Measurements from ENCODE around the gene SKAP1. TPM values are rescaled to one million over a fixed set of nuclear protein-coding genes. Genes with fewer than 3 reads are reported as not detected.

Gene SKAP1
- total and polyA plus RNA-seq, 2 of the 13 experiments (the other 11 are each of a cell fraction or from before 2014, with no cell fraction given) = 0.21 TPM; not detected in 1

- Histone ChIP-seq H3K9me3 (ENCODE audit: low read length) (no peaks in the 10 kb centered on the region), H2AFZ (ENCODE audit: low read length) (no peak overlapping the region), H3K4me1 (ENCODE audit: insufficient read depth, low read length) (peaks cover 27% of the 10 kb centered on the region), H3K27ac (ENCODE audit: extremely low read length, insufficient read depth, low read length) (peak overlapping the region; percentile 84), H3K27me3 (ENCODE audit: control insufficient read depth in 1 of 2, insufficient read depth in 2 of 2, low read length in 2 of 2) (no peaks in the 10 kb centered on the region), H3K4me2 (ENCODE audit: low read depth, low read length) (peak overlapping the region; percentile 72), H3K36me3 (replicated peaks in 1 of 2; ENCODE audit: control insufficient read depth in 1 of 2, insufficient read depth in 2 of 2, low read length in 2 of 2) (no peaks in the 10 kb centered on the region; a peak in 1 of 5 replicates), H3K4me3 (replicated peaks in 1 of 3; ENCODE audit: insufficient read depth in 1 of 3, low read depth in 2 of 3, low read length in 3 of 3) (peak overlapping the region; percentile 90), H3K9ac (ENCODE audit: insufficient read depth, low read depth, low read length) (peak overlapping the region; percentile 79), H3K79me2 (ENCODE audit: insufficient read depth, low read length) (peaks cover 45% of the 10 kb centered on the region), H4K20me1 (ENCODE audit: insufficient read depth, low read length) (0 out of 2 replicates have a peak, but pooled peaks cover 3% of the 10 kb centered on the region)
- WGBS (ENCODE audit: low lambda C conversion rate) = 7% methylated on average over 10 of the region's 10 CpGs
- POLR2A ChIA-PET = interaction anchor here (1.3 to 2.2 kb wide), 3 partner anchors 14 to 205 kb away, joined by 3 to 19 read pairs (median 6); partner anchors contain the start of genes NFE2L1 and SP2
- DNase-seq (ENCODE audit: low spot score) (no peak), ATAC-seq (no peak), FAIRE-seq (no peak)
- in situ Hi-C loops (cut with HindIII; ENCODE audit: extremely low pct_ligation_motif_present, low pct_unique_long_range_greater_than_20kb) = no loop called here
- intact Hi-C loops (cut with micrococcal nuclease; ENCODE audit: unreplicated experiment) = loop anchor here (2.0 kb wide), 1 partner anchor 75 kb away; no protein-coding TSS in a partner anchor
- BruUV-seq (replicated peaks) = TSS peak; percentile 77
- CTCF ChIA-PET (ENCODE audit: low intra/inter-chr PET ratio, low total read pairs) = no interaction called here
- TF ChIP-seq ELF4 (CRISPR knock-in tag; IDR thresholded peaks at IDR 0.05; ENCODE audit: borderline replicate concordance) (0 out of 2 replicates have a peak, but pooled peaks have one; percentile 13), ZKSCAN1 (IDR thresholded peaks at IDR 0.05; ENCODE audit: low read length) (no peak)
These were observed 329.9 kb downstream of the SKAP1 start for GRCh38 chr17:48100160-48100559.

GRCh38 chr17:48095611-48096010 lies 334.4 kb downstream of the SKAP1 start:
- Histone ChIP-seq H3K27me3 (ENCODE audit: control insufficient read depth in 1 of 2, insufficient read depth in 2 of 2, low read length in 2 of 2) (no peaks in the 10 kb centered on the region), H3K27ac (ENCODE audit: extremely low read length, insufficient read depth, low read length) (no peak overlapping the region), H3K4me2 (ENCODE audit: low read depth, low read length) (no peak overlapping the region), H3K36me3 (replicated peaks in 1 of 2; ENCODE audit: control insufficient read depth in 1 of 2, insufficient read depth in 2 of 2, low read length in 2 of 2) (peaks cover 2 to 21% of the 10 kb centered on the region in 2 experiments; a peak in 3 of 5 replicates), H3K4me3 (replicated peaks in 1 of 3; ENCODE audit: insufficient read depth in 1 of 3, low read depth in 2 of 3, low read length in 3 of 3) (no peak overlapping the region), H4K20me1 (ENCODE audit: insufficient read depth, low read length) (0 out of 2 replicates have a peak, but pooled peaks cover 3% of the 10 kb centered on the region), H3K4me1 (ENCODE audit: insufficient read depth, low read length) (peaks cover 27% of the 10 kb centered on the region), H3K9ac (ENCODE audit: insufficient read depth, low read depth, low read length) (no peak overlapping the region), H2AFZ (ENCODE audit: low read length) (no peak overlapping the region), H3K79me2 (ENCODE audit: insufficient read depth, low read length) (peaks cover 76% of the 10 kb centered on the region), H3K9me3 (ENCODE audit: low read length) (no peaks in the 10 kb centered on the region)
- in situ Hi-C loops (cut with HindIII; ENCODE audit: extremely low pct_ligation_motif_present, low pct_unique_long_range_greater_than_20kb) = no loop called here
- ChIA-PET POLR2A (interaction anchor here (0.6 kb wide), 1 partner anchor 253 kb away, joined by 3 read pairs; no protein-coding TSS in a partner anchor), CTCF (ENCODE audit: low intra/inter-chr PET ratio, low total read pairs) (no interaction called here)
- WGBS (ENCODE audit: low lambda C conversion rate) = 96% methylated on average over 4 of the region's 4 CpGs
- BruUV-seq (replicated peaks) = no TSS peak
- intact Hi-C loops (cut with micrococcal nuclease; ENCODE audit: unreplicated experiment) = no loop called here
- DNase-seq (ENCODE audit: low spot score) (no peak), ATAC-seq (no peak), FAIRE-seq (no peak)
- TF ChIP-seq ZNF407 (CRISPR knock-in tag; IDR thresholded peaks at IDR 0.05; ENCODE audit: not compliant biosample characterization) (no peak), ZNF414 (CRISPR knock-in tag; IDR thresholded peaks at IDR 0.05) (no peak), ZNF776 (CRISPR knock-in tag; IDR thresholded peaks at IDR 0.05) (no peak), AGO2 (optimal IDR thresholded peaks at IDR 0.05; ENCODE audit: low read depth, low read length) (no peak), ARHGAP35 (CRISPR knock-in tag; IDR thresholded peaks at IDR 0.05; ENCODE audit: borderline replicate concordance) (no peak), TBX2 (CRISPR knock-in tag; IDR thresholded peaks at IDR 0.05; ENCODE audit: borderline replicate concordance) (no peak), DNMT1 (CRISPR knock-in tag; IDR thresholded peaks at IDR 0.05) (no peak)

Measured in HepG2 (cell line).